Pancreas (tissue), 10 donors: Measurements from ENCODE around the gene SPHK2. TPM values are rescaled to one million over a fixed set of nuclear protein-coding genes. Genes with fewer than 3 reads are reported as not detected.
"Not testable (repeated sequence)": the region's sequence is repeated elsewhere in the genome, so short reads cannot be mapped to it uniquely, and the experiment has no call there.

Experiments
- ATAC-seq, 4 donors: fragments of 200-7000 bp; cut with Tn5 transposase; one replicate each; pipeline versions ENCODE4 v1.8.0 to v1.9.1; 2020; ENCODE audit warnings: mild to moderate bottlenecking in 4 of 4, moderate library complexity in 4 of 4
- DNase-seq, 6 donors: peaks; one replicate each; pipeline ENCODE4 v3.0.0-alpha.2; 2020
- FAIRE-seq: peaks from 2 replicates; lab custom pipeline; 2012; peaks lifted over from hg19 to GRCh38; lab: Jason Lieb, UNC
- H3K27ac ChIP-seq, 4 donors: fragments of 200-600 bp; sonication (generic); 1 replicate in 3 of 4; 2 replicates in 1 of 4; pipeline versions ENCODE4 v1.5.0 to v1.8.0; 2020
- H3K27me3 ChIP-seq, 4 donors: fragments of 200-600 bp; one replicate each; pipeline ENCODE4 v1.8.0; 2021
- H3K36me3 ChIP-seq, 3 donors: fragments of 200-600 bp; sonication (generic) in 1 of 3; one replicate each; pipeline versions ENCODE4 v1.5.0 to v1.8.0; 2020 to 2021
- H3K4me1 ChIP-seq, 3 donors: fragments of 200-600 bp; one replicate each; pipeline ENCODE4 v1.8.0; 2021
- H3K4me3 ChIP-seq, 4 donors: fragments of 200-600 bp; sonication (generic) in 2 of 4; one replicate each; pipeline versions ENCODE4 v1.5.0 to v1.8.0; 2020 to 2021
- H3K9me3 ChIP-seq, 4 donors: fragments of 200-600 bp; one replicate each; pipeline ENCODE4 v1.8.0; 2021
- WGBS, 2 donors: extraction: QIAGEN DNeasy Blood & Tissue Kit; methylation state at CpG; one replicate each; pipeline ENCODE4 v1.1.7; 2013; 5-methylcytosine and 5-hydroxymethylcytosine counted together
- intact Hi-C, 3 donors: fragments of 100-400 bp; cut with DNase I; formaldehyde crosslinking; loops; one replicate each; pipeline versions ENCODE4 v1.11.1 to v1.14.2; 2022
- polyA plus RNA-seq, 2 donors: library from polyadenylated mRNA; stranded (reverse); fragments of 200-250 nt; gene quantifications; one replicate each; pipeline ENCODE4 v1.2.3, GENCODE V29; 2013
- total RNA-seq, 6 donors: library from RNA; stranded (reverse); fragmentation: NEBNext Ultra II Directional in 4 of 6; extraction: Animal tissue kit (Norgen Biotek cat#: 25700) in 4 of 6; gene quantifications; one replicate each; pipeline versions ENCODE4 v1.2.1 to v1.2.4, GENCODE V29; 2021 to 2023
- TF ChIP-seq, protein P1 (sequence below), 4 donors: fragments of 200-600 bp; sonication (generic) in 3 of 4; IDR thresholded peaks; one replicate each; pipeline versions ENCODE4 v1.5.0 to v1.8.0; 2021; ENCODE audit warnings: antibody characterized with exemption in 4 of 4
- donor health status: healthy with polysubstance abuse.
- donor health status: DM: no; HTN: no; CAD: no; lungs with moderate emphysema.
- donor health status: DM: no; HTN: no; CAD: no.
- donor health status: control.
- donor health status: control.
- donor health status: Bipolar disorder and iron deficiency.
- donor health status: DM: yes; HTN: yes; CAD: no.
- donor health status: DM: no; HTN: no; CAD: no.
- donor health status: DM: no; HTN: no; CAD: no.
- donor health status: DM: yes; HTN: yes; CAD: no.

SPHK2 gene
- total and polyA plus RNA-seq, 8 donors: 4.3 to 24.0 (median 7.5) TPM

GRCh38 chr19:48656840-48657474 lies 37.7 kb downstream of the SPHK2 start:
- DNase-seq (no peak), FAIRE-seq (no peak), ATAC-seq (no peak)
- intact Hi-C loops: loop anchor here in 1 of 3 donors (10.0 kb wide), 1 partner anchor 178 kb away; the partner anchor contains the start of gene HSD17B14
- peaks cover 0 to 7% (median 0%) of the 10 kb centered on the region in 3 donors for H3K4me1 ChIP-seq
- no peak overlapping the region for H3K27ac ChIP-seq
- H3K36me3 ChIP-seq: no peaks in the 10 kb centered on the region
- 46 to 50% methylated on average over 16 of the region's 16 CpGs for WGBS, 2 donors
- no peak overlapping the region for H3K4me3 ChIP-seq
- H3K9me3 ChIP-seq: no peaks in the 10 kb centered on the region
- TF ChIP-seq, protein P1, sequence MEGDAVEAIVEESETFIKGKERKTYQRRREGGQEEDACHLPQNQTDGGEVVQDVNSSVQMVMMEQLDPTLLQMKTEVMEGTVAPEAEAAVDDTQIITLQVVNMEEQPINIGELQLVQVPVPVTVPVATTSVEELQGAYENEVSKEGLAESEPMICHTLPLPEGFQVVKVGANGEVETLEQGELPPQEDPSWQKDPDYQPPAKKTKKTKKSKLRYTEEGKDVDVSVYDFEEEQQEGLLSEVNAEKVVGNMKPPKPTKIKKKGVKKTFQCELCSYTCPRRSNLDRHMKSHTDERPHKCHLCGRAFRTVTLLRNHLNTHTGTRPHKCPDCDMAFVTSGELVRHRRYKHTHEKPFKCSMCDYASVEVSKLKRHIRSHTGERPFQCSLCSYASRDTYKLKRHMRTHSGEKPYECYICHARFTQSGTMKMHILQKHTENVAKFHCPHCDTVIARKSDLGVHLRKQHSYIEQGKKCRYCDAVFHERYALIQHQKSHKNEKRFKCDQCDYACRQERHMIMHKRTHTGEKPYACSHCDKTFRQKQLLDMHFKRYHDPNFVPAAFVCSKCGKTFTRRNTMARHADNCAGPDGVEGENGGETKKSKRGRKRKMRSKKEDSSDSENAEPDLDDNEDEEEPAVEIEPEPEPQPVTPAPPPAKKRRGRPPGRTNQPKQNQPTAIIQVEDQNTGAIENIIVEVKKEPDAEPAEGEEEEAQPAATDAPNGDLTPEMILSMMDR (IDR thresholded peaks at IDR 0.05): no peak
- no peaks in the 10 kb centered on the region for H3K27me3 ChIP-seq

- not testable (repeated sequence) for H3K4me1 ChIP-seq, H3K27ac ChIP-seq, DNase-seq, FAIRE-seq, H3K9me3 ChIP-seq, H3K27me3 ChIP-seq, H3K4me3 ChIP-seq, H3K36me3 ChIP-seq, ATAC-seq
- 93 to 98% methylated on average over 5 of the region's 5 CpGs for WGBS, 2 donors
- intact Hi-C loops: loop anchor here in 1 of 3 donors (10.0 kb wide), 1 partner anchor 177 kb away; the partner anchor contains the start of gene HSD17B14
These were observed 38.5 kb downstream of the SPHK2 start for GRCh38 chr19:48657828-48658227.

GRCh38 chr19:48658483-48658882 lies 39.2 kb downstream of the SPHK2 start:
- Histone ChIP-seq H3K4me3 (no peak overlapping the region), H3K9me3 (no peaks in the 10 kb centered on the region), H3K27ac (no peak overlapping the region), H3K36me3 (no peaks in the 10 kb centered on the region), H3K4me1 (peaks cover 0 to 7% (median 0%) of the 10 kb centered on the region in 3 donors), H3K27me3 (no peaks in the 10 kb centered on the region)
- DNase-seq (no peak), ATAC-seq (no peak), FAIRE-seq (no peak)
- TF ChIP-seq, protein P1 (IDR thresholded peaks at IDR 0.05): no peak
- intact Hi-C loops: loop anchor here in 1 of 3 donors (10.0 kb wide), 1 partner anchor 176 kb away; the partner anchor contains the start of gene HSD17B14
- WGBS, 2 donors: 91 to 92% methylated on average over 6 of the region's 6 CpGs

DNA sequence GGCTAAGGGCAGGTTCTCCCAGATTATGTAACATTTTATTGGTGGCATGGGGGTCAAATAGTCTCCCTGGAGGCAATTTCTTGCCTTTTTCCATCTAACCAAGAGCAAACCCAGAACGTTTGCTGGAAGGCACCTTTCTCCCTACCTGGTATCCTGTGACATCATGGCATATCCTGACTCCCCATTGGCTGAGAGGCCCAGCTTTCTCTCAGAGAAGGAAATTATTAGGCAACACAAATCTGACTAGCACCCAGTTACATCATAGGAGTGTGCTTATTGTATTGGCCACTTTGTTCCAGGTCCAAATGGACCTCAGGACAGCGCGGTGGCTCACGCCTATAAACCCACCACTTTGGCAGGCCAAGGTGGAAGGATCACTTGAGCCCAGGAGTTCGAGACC lies 40.5 kb downstream of the SPHK2 start:
- WGBS, 2 donors: 78 to 82% methylated on average over 5 of the region's 5 CpGs
- Histone ChIP-seq H3K27me3 (no peaks in the 10 kb centered on the region), H3K36me3 (no peaks in the 10 kb centered on the region), H3K9me3 (no peaks in the 10 kb centered on the region), H3K4me3 (no peak overlapping the region), H3K27ac (no peak overlapping the region), H3K4me1 (peaks cover 0 to 7% (median 0%) of the 10 kb centered on the region in 3 donors)
- no peak for DNase-seq
- ATAC-seq: peak in 2 of 4 donors; percentile 22 to 26
- FAIRE-seq: no peak
- TF ChIP-seq, protein P1 (IDR thresholded peaks at IDR 0.05): no peak
- intact Hi-C loops: loop anchor here in 1 of 3 donors (10.0 kb wide), 1 partner anchor 175 kb away; the partner anchor contains the start of gene HSD17B14

GRCh38 chr19:48660852-48661710 lies 41.8 kb downstream of the SPHK2 start:
- Histone ChIP-seq H3K4me3 (no peak overlapping the region), H3K27me3 (no peaks in the 10 kb centered on the region), H3K27ac (peak overlapping the region in 3 of 4 donors; percentile 11 to 30 (median 19)), H3K9me3 (no peaks in the 10 kb centered on the region), H3K36me3 (no peaks in the 10 kb centered on the region), H3K4me1 (peaks cover 0 to 7% (median 0%) of the 10 kb centered on the region in 3 donors)
- 53 to 59% methylated on average over 35 of the region's 35 CpGs for WGBS, 2 donors
- peak; percentile 92 for FAIRE-seq
- peak; percentile 89 to 94 (median 93) for ATAC-seq
- TF ChIP-seq, protein P1 (IDR thresholded peaks at IDR 0.05): no peak
- DNase-seq: peak; percentile 80 to 91 (median 86)
- intact Hi-C loops: no loop called here
